Stomach (tissue), 9 donors: ENCODE data around the gene NR2F6. TPM values are rescaled to one million over a fixed set of nuclear protein-coding genes. Genes with fewer than 3 reads are reported as not detected.

Source experiments
- DNase-seq, 2 donors: peaks; one replicate each; pipeline versions ENCODE4 v3.0.0 to v3.0.0-alpha.2; 2013 to 2019
- H3K27ac ChIP-seq, 5 donors: fragments of 200-600 bp in 4 of 5; sonication (generic) in 4 of 5; one replicate each; pipeline ENCODE4 v1.5.1; 2013 to 2019; ENCODE audit warnings: mild to moderate bottlenecking in 1 of 5, moderate library complexity in 1 of 5
- H3K27me3 ChIP-seq, 3 donors: fragments of 200-600 bp; sonication (generic); one replicate each; pipeline ENCODE4 v1.5.1; 2017 to 2019; ENCODE audit warnings: mixed run types in 1 of 3
- H3K36me3 ChIP-seq, 4 donors: fragments of 200-600 bp; sonication (generic); 1 replicate in 3 of 4; 2 replicates in 1 of 4; pipeline ENCODE4 v1.5.1; 2016 to 2019
- H3K4me1 ChIP-seq, 4 donors: fragments of 200-600 bp; sonication (generic); one replicate each; pipeline ENCODE4 v1.5.1; 2016 to 2019
- H3K4me3 ChIP-seq, 4 donors: fragments of 200-600 bp; sonication (generic) in 3 of 4; one replicate each; pipeline ENCODE4 v1.5.1; 2016 to 2019; ENCODE audit warnings: mild to moderate bottlenecking in 1 of 4
- H3K9me3 ChIP-seq, 4 donors: fragments of 200-600 bp; sonication (generic); one replicate each; pipeline ENCODE4 v1.5.1; 2016 to 2019
- EP300 ChIP-seq: sonication (generic); formaldehyde crosslinking; IDR thresholded peaks from one replicate; pipeline ENCODE4 v1.6.1; 2017; ENCODE audit warnings: antibody characterized with exemption
- POLR2A ChIP-seq, 4 donors: fragments of 450-650 bp; IDR thresholded peaks; one replicate each; pipeline ENCODE4 v1.6.1; 2016; ENCODE audit warnings: antibody characterized with exemption in 4 of 4, control low read depth in 2 of 4, mild to moderate bottlenecking in 1 of 4, moderate library complexity in 1 of 4
- POLR2AphosphoS5 ChIP-seq, 3 donors: sonication (generic); formaldehyde crosslinking; IDR thresholded peaks; one replicate each; pipeline ENCODE4 v1.6.1; 2016; ENCODE audit warnings: antibody characterized with exemption in 3 of 3
- WGBS, 5 donors: extraction: QIAGEN DNeasy Blood & Tissue Kit in 3 of 5; methylation state at CpG; one replicate each; pipeline versions ENCODE4 v1.1.5 to v1.1.7; 2013 to 2018; 5-methylcytosine and 5-hydroxymethylcytosine counted together
- intact Hi-C: fragments of 100-400 bp; cut with DNase I; formaldehyde crosslinking; loops from one replicate; pipeline ENCODE4 v1.15.1; 2023; ENCODE audit warnings: low total_unique reads
- polyA plus RNA-seq, 3 donors: library from polyadenylated mRNA; stranded (reverse); fragments of 200-250 nt; gene quantifications; one replicate each; pipeline ENCODE4 v1.2.3, GENCODE V29; 2013
- total RNA-seq, 5 donors: library from RNA; depleted of rRNA; stranded (reverse); fragments of >200 nt; gene quantifications; one replicate each; pipeline versions ENCODE4 v1.1.0 to v1.2.3, GENCODE V29; 2014 to 2016
- TF ChIP-seq, protein P1 (sequence below), 7 experiments: fragments of 450-650 bp in 4 of 7; fragments of 200-600 bp in 3 of 7; sonication (generic) in 3 of 7; IDR thresholded peaks; one replicate each; pipeline ENCODE4 v1.5.1; 2016 to 2019; ENCODE audit warnings: antibody characterized with exemption in 7 of 7, control low read depth in 2 of 7, mild to moderate bottlenecking in 1 of 7
- donor health status: healthy with polysubstance abuse.
- donor health status: Bipolar disorder and iron deficiency.
- donor health status: healthy.

The NR2F6 gene
- total and polyA plus RNA-seq, 8 donors = 34.4 to 641 (median 46.1) TPM

DNA sequence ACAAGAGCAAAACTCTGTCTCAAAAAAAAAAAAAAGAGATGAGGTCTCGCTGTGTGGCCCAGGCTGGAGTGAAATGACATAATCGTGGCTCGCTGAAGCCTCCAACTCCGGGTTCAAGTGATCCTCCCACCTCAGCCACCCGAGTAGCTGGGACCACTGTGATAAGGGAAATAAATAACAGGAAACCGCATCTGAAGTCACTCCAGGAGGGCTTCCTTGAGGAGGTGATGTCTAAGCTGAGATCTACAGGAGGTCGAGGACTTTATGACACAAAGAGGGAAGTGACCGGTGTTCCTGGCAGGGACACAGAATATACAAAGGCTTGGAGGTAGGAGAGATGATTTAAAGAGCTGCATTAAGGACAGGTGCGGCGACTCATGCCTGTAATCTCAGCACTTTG is 8.9 kb upstream of the NR2F6 start:
- H3K27ac ChIP-seq = no peak overlapping the region
- H3K9me3 ChIP-seq = peaks cover 0 to 7% (median 3%) of the 10 kb centered on the region in 4 donors
- no peaks in the 10 kb centered on the region for H3K27me3 ChIP-seq
- H3K4me3 ChIP-seq = no peak overlapping the region
- TF ChIP-seq POLR2AphosphoS5 (IDR thresholded peaks at IDR 0.05) (no peak), EP300 (no peak), POLR2A (IDR thresholded peaks at IDR 0.05) (no peak)
- TF ChIP-seq, protein P1, sequence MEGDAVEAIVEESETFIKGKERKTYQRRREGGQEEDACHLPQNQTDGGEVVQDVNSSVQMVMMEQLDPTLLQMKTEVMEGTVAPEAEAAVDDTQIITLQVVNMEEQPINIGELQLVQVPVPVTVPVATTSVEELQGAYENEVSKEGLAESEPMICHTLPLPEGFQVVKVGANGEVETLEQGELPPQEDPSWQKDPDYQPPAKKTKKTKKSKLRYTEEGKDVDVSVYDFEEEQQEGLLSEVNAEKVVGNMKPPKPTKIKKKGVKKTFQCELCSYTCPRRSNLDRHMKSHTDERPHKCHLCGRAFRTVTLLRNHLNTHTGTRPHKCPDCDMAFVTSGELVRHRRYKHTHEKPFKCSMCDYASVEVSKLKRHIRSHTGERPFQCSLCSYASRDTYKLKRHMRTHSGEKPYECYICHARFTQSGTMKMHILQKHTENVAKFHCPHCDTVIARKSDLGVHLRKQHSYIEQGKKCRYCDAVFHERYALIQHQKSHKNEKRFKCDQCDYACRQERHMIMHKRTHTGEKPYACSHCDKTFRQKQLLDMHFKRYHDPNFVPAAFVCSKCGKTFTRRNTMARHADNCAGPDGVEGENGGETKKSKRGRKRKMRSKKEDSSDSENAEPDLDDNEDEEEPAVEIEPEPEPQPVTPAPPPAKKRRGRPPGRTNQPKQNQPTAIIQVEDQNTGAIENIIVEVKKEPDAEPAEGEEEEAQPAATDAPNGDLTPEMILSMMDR (IDR thresholded peaks at IDR 0.05) = no peak
- no peak for DNase-seq
- intact Hi-C loops = no loop called here
- H3K36me3 ChIP-seq = no peaks in the 10 kb centered on the region
- peaks cover 0 to 5% (median 0%) of the 10 kb centered on the region in 4 donors for H3K4me1 ChIP-seq
- WGBS, 5 donors = 72 to 81% (median 78%) methylated on average over 10 of the region's 10 CpGs

GRCh38 chr19:17249887-17250548 is 4.3 kb upstream of the NR2F6 start:
- no peaks in the 10 kb centered on the region for H3K27me3 ChIP-seq
- peaks cover 23 to 41% (median 26%) of the 10 kb centered on the region in 4 donors for H3K4me1 ChIP-seq
- H3K36me3 ChIP-seq = no peaks in the 10 kb centered on the region
- H3K27ac ChIP-seq = no peak overlapping the region
- no peak for DNase-seq
- 74 to 91% (median 87%) methylated on average over 8 to 15 of the region's 15 CpGs for WGBS, 5 donors
- no peak for TF ChIP-seq EP300
- TF ChIP-seq, protein P1 (IDR thresholded peaks at IDR 0.05) = no peak
- TF ChIP-seq POLR2A (IDR thresholded peaks at IDR 0.05) = no peak
- no peak for TF ChIP-seq POLR2AphosphoS5 (IDR thresholded peaks at IDR 0.05)
- no peak overlapping the region for H3K4me3 ChIP-seq
- intact Hi-C loops = no loop called here
- H3K9me3 ChIP-seq = no peaks in the 10 kb centered on the region

DNA sequence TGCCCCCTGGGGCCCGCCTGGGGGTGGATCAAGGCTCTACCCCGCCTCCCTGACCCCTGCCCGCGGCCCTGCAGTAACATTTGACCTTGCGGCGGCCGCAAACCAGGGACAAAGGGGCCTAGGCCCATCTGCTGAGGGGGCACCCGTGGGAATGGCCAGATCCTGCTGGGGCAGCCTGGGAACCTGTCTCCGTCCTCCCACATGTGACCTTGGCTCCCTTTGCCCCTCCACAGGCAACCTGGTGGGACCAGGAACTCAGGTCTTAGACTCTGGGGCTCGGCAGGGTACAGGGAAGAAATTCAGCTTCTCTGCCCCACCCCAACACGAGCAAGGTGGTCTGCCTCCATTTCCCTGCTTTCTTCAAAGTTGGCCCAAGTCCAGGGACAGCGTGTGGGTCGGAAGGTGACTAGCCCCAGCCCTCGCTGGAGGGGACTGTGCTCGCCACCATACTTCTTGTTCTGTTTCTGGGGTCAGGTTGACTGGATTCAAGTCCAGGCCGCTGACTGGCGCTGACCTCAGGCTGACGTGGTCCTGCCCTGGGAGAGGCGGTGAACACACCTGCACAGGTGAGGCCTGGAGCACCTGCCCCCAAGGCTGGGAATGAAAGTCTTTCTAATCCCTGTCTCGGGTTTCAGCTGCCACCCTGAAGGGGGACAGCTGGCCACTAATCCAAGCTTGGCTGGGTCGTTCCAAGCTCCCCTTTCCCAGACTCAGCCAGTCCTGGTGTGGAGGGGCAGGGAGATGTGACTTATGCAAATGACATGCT is 2.5 kb upstream of the NR2F6 start:
- H3K4me3 ChIP-seq = no peak overlapping the region
- H3K27me3 ChIP-seq = no peaks in the 10 kb centered on the region
- TF ChIP-seq POLR2AphosphoS5 (IDR thresholded peaks at IDR 0.05) = peak in 1 of 3 donors; percentile 14
- TF ChIP-seq POLR2A (IDR thresholded peaks at IDR 0.05) = no peak
- no peaks in the 10 kb centered on the region for H3K36me3 ChIP-seq
- no peaks in the 10 kb centered on the region for H3K9me3 ChIP-seq
- intact Hi-C loops = no loop called here
- peak; percentile 60 to 84 for DNase-seq
- H3K27ac ChIP-seq = peak overlapping the region; percentile 3 to 95 (median 87)
- peaks cover 31 to 54% (median 40%) of the 10 kb centered on the region in 4 donors for H3K4me1 ChIP-seq
- 51 to 63% (median 56%) methylated on average over 16 to 21 of the region's 21 CpGs for WGBS, 5 donors

- no peaks in the 10 kb centered on the region for H3K36me3 ChIP-seq
- no peaks in the 10 kb centered on the region for H3K27me3 ChIP-seq
- peak overlapping the region; percentile 86 to 95 (median 87) for H3K27ac ChIP-seq
- H3K4me3 ChIP-seq = peak overlapping the region; percentile 54 to 95 (median 86)
- intact Hi-C loops = no loop called here
- no peaks in the 10 kb centered on the region for H3K9me3 ChIP-seq
- DNase-seq = peak in 1 of 2 donors; percentile 61
- peaks cover 42 to 67% (median 53%) of the 10 kb centered on the region in 4 donors for H3K4me1 ChIP-seq
- WGBS, 5 donors = 11 to 20% (median 13%) methylated on average over 20 to 21 of the region's 21 CpGs
- TF ChIP-seq, protein P1 (IDR thresholded peaks at IDR 0.05) = no peak
- TF ChIP-seq POLR2A (IDR thresholded peaks at IDR 0.05) (no peak), EP300 (no peak), POLR2AphosphoS5 (IDR thresholded peaks at IDR 0.05) (no peak)
Observed at GRCh38 chr19:17246681-17247425, 1.1 kb upstream of the NR2F6 start.
